Progenitor cell of endocrine pancreas (in vitro differentiated cells): ENCODE results near the gene NDUFA13. TPM values are rescaled to one million over a fixed set of nuclear protein-coding genes. Genes with fewer than 3 reads are reported as not detected.

ENCODE experiments used
- DNase-seq: peaks from one replicate; pipeline ENCODE4 v3.0.0; 2021; ENCODE audit warnings: low spot score; ENCODE audit not compliant: unreplicated experiment
- H3K27ac Mint-ChIP-seq: 2 replicates; pipeline ENCODE4 v1.8.0; 2021; ENCODE audit warnings: mild to moderate bottlenecking, moderate library complexity, mixed read lengths
- H3K27me3 Mint-ChIP-seq: 2 replicates; pipeline ENCODE4 v1.8.0; 2021; ENCODE audit warnings: mixed read lengths
- H3K36me3 Mint-ChIP-seq: 2 replicates; pipeline ENCODE4 v1.8.0; 2022; ENCODE audit warnings: mixed read lengths; ENCODE audit not compliant: insufficient read depth
- H3K4me1 Mint-ChIP-seq: 2 replicates; pipeline ENCODE4 v1.8.0; 2021; ENCODE audit warnings: low read depth, mixed read lengths
- H3K4me3 Mint-ChIP-seq: 2 replicates; pipeline ENCODE4 v1.8.0; 2021; ENCODE audit warnings: low read depth, mild to moderate bottlenecking, moderate library complexity, mixed read lengths
- H3K9me3 Mint-ChIP-seq: 2 replicates; pipeline ENCODE4 v1.8.0; 2021; ENCODE audit warnings: low read depth, mixed read lengths
- CTCF ChIP-seq: fragments of 200-600 bp; sonication (generic); IDR thresholded peaks from one replicate; pipeline ENCODE4 v1.5.0; 2021; ENCODE audit warnings: antibody characterized with exemption, mild to moderate bottlenecking; ENCODE audit not compliant: unreplicated experiment
- total RNA-seq: library from RNA; stranded (reverse); gene quantifications from 2 replicates; pipeline ENCODE4 v1.2.1, GENCODE V29; 2021

The NDUFA13 gene
- total RNA-seq, 1 donor from 2014 or later: 346 TPM

- H3K36me3 Mint-ChIP-seq: peaks cover 14% of the 10 kb centered on the region
- no peaks in the 10 kb centered on the region for H3K9me3 Mint-ChIP-seq
- H3K4me3 Mint-ChIP-seq: no peak overlapping the region
Measured at GRCh38 chr19:19523177-19523576, 7.2 kb downstream of the NDUFA13 start.

GRCh38 chr19:19524053-19524452, 8.0 kb downstream of the NDUFA13 start:
- H3K27ac Mint-ChIP-seq: no peak overlapping the region
- DNase-seq: no peak
- no peaks in the 10 kb centered on the region for H3K9me3 Mint-ChIP-seq
- no peak overlapping the region for H3K4me3 Mint-ChIP-seq
- peaks cover 13% of the 10 kb centered on the region for H3K36me3 Mint-ChIP-seq
- no peak for TF ChIP-seq CTCF
- no peaks in the 10 kb centered on the region for H3K4me1 Mint-ChIP-seq
- H3K27me3 Mint-ChIP-seq: no peaks in the 10 kb centered on the region

More at GRCh38 chr19:19523177-19523576, 7.2 kb downstream of the NDUFA13 start:
- Mint-ChIP-seq H3K27ac (no peak overlapping the region), H3K27me3 (no peaks in the 10 kb centered on the region), H3K4me1 (no peaks in the 10 kb centered on the region)
- no peak for DNase-seq
- TF ChIP-seq CTCF: no peak

GRCh38 chr19:19525611-19526380, 9.8 kb downstream of the NDUFA13 start:
- Mint-ChIP-seq H3K27ac (no peak overlapping the region), H3K9me3 (no peaks in the 10 kb centered on the region), H3K27me3 (no peaks in the 10 kb centered on the region), H3K4me3 (no peak overlapping the region), H3K4me1 (no peaks in the 10 kb centered on the region), H3K36me3 (peaks cover 6% of the 10 kb centered on the region)
- no peak for DNase-seq
- no peak for TF ChIP-seq CTCF

GRCh38 chr19:19526581-19527370, 10.8 kb downstream of the NDUFA13 start:
- Mint-ChIP-seq H3K9me3 (no peaks in the 10 kb centered on the region), H3K4me3 (no peak overlapping the region)

More at GRCh38 chr19:19526581-19527370, 10.8 kb downstream of the NDUFA13 start:
- Mint-ChIP-seq H3K27me3 (no peaks in the 10 kb centered on the region), H3K27ac (no peak overlapping the region), H3K4me1 (no peaks in the 10 kb centered on the region), H3K36me3 (peaks cover 2% of the 10 kb centered on the region)
- no peak for DNase-seq
- no peak for TF ChIP-seq CTCF
